Prostate gland (tissue), 2 donors: ENCODE data around the gene TSSK6. TPM values are rescaled to one million over a fixed set of nuclear protein-coding genes. Genes with fewer than 3 reads are reported as not detected.

Experiments used
- DNase-seq: peaks from one replicate; pipeline ENCODE4 v3.0.0-alpha.2; 2019; ENCODE audit warnings: low spot score
- H3K27ac ChIP-seq, 2 donors: fragments of 200-600 bp; sonication (generic); 2 replicates each; pipeline ENCODE4 v1.5.1; 2017 to 2019
- H3K27me3 ChIP-seq: fragments of 200-600 bp; sonication (generic); replicated peaks from 2 replicates; pipeline ENCODE4 v1.5.1; 2019; ENCODE audit not compliant: insufficient read depth
- H3K36me3 ChIP-seq, 2 donors: fragments of 200-600 bp; sonication (generic); 1 replicate in 1 of 2; 2 replicates in 1 of 2; pipeline versions ENCODE4 v1.5.1 to v1.8.1; 2017 to 2019
- H3K4me1 ChIP-seq: fragments of 200-600 bp; sonication (generic); replicated peaks from 2 replicates; pipeline ENCODE4 v1.5.1; 2019
- H3K4me3 ChIP-seq, 2 donors: fragments of 200-600 bp; sonication (generic); 2 replicates each; pipeline ENCODE4 v1.5.1; 2017 to 2019
- H3K9me3 ChIP-seq: fragments of 200-600 bp; sonication (generic); 2 replicates; pipeline ENCODE4 v1.5.1; 2017
- CTCF ChIP-seq, 4 experiments: fragments of 200-600 bp in 2 of 4; fragments of 450-650 bp in 2 of 4; sonication (generic) in 2 of 4; IDR thresholded peaks; 1 replicate in 3 of 4; 2 replicates in 1 of 4; pipeline ENCODE4 v1.5.1; 2016 to 2019; ENCODE audit warnings: antibody characterized with exemption in 4 of 4, mild to moderate bottlenecking in 2 of 4, moderate library complexity in 2 of 4
- POLR2A ChIP-seq: fragments of 450-650 bp; IDR thresholded peaks from one replicate; pipeline ENCODE4 v1.6.1; 2016; ENCODE audit warnings: antibody characterized with exemption, mild to moderate bottlenecking
- POLR2AphosphoS5 ChIP-seq: sonication (generic); formaldehyde crosslinking; IDR thresholded peaks from one replicate; pipeline ENCODE4 v1.6.1; 2017; ENCODE audit warnings: antibody characterized with exemption
- WGBS: methylation state at CpG from one replicate; pipeline ENCODE4 v1.1.5; 2018; 5-methylcytosine and 5-hydroxymethylcytosine counted together
- intact Hi-C: fragments of 100-400 bp; cut with DNase I; formaldehyde crosslinking; loops from one replicate; pipeline ENCODE4 v1.14.2; 2022
- total RNA-seq, 2 donors: library from RNA; depleted of rRNA; stranded (reverse); fragments of >200 nt; gene quantifications; one replicate each; pipeline ENCODE4 v1.1.0, GENCODE V29; 2016

Gene TSSK6
- total RNA-seq, 2 donors from 2014 or later, result 7.3 to 22.3 TPM

GRCh38 chr19:19552798-19553197 is 37.5 kb upstream of the TSSK6 start:
- H3K27ac ChIP-seq, result no peak overlapping the region
- TF ChIP-seq POLR2AphosphoS5 (no peak), CTCF (IDR thresholded peaks at IDR 0.05) (peak in 2 of 4 experiments; percentile 25 to 44)
- intact Hi-C loops, result no loop called here

GRCh38 chr19:19551853-19552192 is 36.5 kb upstream of the TSSK6 start:
- Histone ChIP-seq H3K36me3 (no peaks in the 10 kb centered on the region), H3K27me3 (peaks cover 2% of the 10 kb centered on the region), H3K9me3 (no peaks in the 10 kb centered on the region), H3K4me1 (no peaks in the 10 kb centered on the region), H3K27ac (no peak overlapping the region), H3K4me3 (no peak overlapping the region)
- WGBS, result 67% methylated on average over 14 of the region's 14 CpGs
- intact Hi-C loops, result no loop called here
- no peak for TF ChIP-seq POLR2A
- no peak for TF ChIP-seq CTCF (IDR thresholded peaks at IDR 0.05)
- TF ChIP-seq POLR2AphosphoS5, result no peak
- DNase-seq, result no peak

More at GRCh38 chr19:19552798-19553197, 37.5 kb upstream of the TSSK6 start:
- Histone ChIP-seq H3K27me3 (peaks cover 2% of the 10 kb centered on the region), H3K9me3 (no peaks in the 10 kb centered on the region), H3K36me3 (no peaks in the 10 kb centered on the region), H3K4me3 (no peak overlapping the region), H3K4me1 (no peaks in the 10 kb centered on the region)
- WGBS, result 49% methylated on average over 6 of the region's 6 CpGs
- DNase-seq, result no peak

DNA sequence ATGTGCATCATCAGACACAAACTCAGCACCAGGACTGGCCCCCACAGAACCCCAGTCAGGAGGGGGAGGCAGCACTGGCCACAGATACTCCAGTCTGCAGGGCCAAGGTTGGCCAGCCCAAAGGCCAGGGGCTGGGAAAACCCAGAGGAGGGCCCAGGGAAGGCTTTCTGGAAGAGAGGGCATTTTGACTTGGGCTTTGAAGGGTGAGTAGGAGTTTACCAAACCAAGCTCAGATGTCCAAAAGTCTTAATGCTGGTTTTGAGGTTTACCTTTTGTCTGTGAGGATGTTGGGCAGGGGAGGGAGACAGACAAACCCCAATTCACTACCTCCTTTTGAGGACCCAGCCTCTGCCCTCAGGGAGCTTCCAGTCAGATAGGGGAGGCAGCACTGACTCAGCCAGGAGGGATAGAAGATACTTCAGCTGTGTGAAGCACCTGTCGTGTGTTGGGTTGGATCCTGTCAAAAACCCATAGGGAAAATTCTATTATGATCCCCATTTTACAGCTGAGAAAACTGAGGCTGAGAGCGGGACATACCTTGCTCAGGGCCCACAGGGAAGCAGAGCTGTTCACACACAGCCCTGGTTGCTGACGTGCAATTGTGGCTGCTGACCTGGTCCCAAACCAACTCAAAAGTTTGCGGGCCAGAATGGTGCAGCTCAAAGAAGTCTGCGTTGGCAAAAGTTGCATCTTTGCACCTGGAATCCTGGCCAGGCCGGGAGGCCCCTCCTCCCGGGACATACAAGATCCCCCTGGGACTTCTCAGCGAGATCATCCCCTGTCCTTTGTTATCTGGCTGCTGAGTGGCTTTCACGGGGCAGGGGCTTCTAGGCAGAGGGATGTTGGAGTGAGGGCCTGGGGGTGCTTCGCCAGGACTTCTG is 35.9 kb upstream of the TSSK6 start:
- Histone ChIP-seq H3K36me3 (no peaks in the 10 kb centered on the region), H3K9me3 (no peaks in the 10 kb centered on the region), H3K4me3 (no peak overlapping the region), H3K27ac (no peak overlapping the region), H3K4me1 (no peaks in the 10 kb centered on the region), H3K27me3 (peaks cover 2% of the 10 kb centered on the region)
- intact Hi-C loops, result no loop called here
- WGBS, result 72% methylated on average over 9 of the region's 10 CpGs
- no peak for DNase-seq
- TF ChIP-seq POLR2AphosphoS5, result no peak
- TF ChIP-seq CTCF (IDR thresholded peaks at IDR 0.05), result no peak
- no peak for TF ChIP-seq POLR2A

- no peak for DNase-seq
- Histone ChIP-seq H3K4me3 (no peak overlapping the region), H3K36me3 (no peaks in the 10 kb centered on the region), H3K27me3 (peaks cover 2% of the 10 kb centered on the region), H3K27ac (no peak overlapping the region), H3K4me1 (no peaks in the 10 kb centered on the region), H3K9me3 (no peaks in the 10 kb centered on the region)
- 37% methylated on average over 7 of the region's 8 CpGs for WGBS
- TF ChIP-seq CTCF (IDR thresholded peaks at IDR 0.05) (no peak), POLR2A (no peak), POLR2AphosphoS5 (no peak)
- intact Hi-C loops, result no loop called here
These were observed 35.2 kb upstream of the TSSK6 start for GRCh38 chr19:19550485-19550929.
